Inflammatory macrophage treated with lipopolysaccharide for 1 hour (primary cell): ENCODE data around the gene LPAR1.

Experiments
- DNase-seq, 2 donors: peaks; one replicate each; pipeline ENCODE4 v3.0.0-alpha.2; 2020 to 2022

Gene LPAR1

DNA sequence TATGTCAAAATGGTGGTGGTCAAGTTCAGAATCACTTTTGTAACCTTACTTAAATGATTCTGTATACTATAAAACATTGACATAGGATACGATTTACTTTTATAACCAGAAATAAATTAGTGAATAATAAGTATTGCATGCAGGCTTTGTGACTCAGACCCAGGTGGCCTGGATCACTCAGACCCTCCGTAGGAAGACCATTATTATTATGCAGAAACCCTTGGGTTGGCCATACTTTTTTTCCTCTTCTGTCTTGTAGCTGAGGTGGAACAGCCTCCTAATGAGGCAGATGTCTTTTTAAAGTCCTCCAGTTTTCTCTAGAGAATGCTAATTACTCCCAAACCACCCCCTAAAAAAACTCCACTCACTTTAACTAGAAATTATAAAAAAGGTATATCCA is 121.9 kb downstream of the LPAR1 start:
- DNase-seq, result no peak

DNA sequence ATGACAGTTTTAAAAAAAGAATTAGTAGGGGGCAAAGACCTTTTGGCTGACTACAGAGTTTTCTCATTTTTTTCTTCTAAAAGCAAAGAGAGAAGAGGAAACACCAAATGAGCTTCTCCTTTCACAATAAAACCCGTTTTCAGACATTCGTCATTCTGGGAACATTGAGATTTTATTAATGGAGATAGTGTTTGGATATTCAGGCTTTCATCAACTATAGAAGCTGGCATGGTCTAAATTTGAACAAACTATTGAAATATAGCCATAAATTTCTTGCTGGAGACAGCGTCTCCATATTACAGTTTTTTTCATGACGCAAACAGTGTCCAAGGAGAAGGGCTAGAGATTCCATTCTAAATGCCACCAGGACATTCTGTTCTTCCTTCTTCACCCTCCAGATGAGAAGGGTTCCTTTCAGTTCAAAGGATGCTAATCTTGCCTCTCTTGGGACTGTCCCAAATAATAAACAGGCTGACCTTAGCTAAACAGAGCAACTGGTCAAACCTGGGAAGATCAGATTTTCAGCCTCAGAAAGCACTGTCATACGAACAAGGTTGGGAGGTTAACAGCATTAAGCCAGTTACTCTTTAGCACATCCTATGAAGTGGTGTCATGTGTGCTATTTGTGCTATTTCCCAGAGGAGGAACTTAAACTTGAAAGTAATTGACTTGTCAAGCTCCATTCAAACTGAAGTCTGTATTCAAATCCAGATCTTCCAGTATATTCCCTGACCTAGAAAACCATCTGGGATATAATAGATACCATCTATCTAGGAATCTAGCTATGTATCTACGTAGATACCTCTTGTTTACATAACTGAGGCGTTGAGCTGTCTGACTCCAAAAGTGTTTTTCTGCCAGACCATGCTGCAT is 125.6 kb downstream of the LPAR1 start:
- DNase-seq, result peak; percentile 38 to 55

DNA sequence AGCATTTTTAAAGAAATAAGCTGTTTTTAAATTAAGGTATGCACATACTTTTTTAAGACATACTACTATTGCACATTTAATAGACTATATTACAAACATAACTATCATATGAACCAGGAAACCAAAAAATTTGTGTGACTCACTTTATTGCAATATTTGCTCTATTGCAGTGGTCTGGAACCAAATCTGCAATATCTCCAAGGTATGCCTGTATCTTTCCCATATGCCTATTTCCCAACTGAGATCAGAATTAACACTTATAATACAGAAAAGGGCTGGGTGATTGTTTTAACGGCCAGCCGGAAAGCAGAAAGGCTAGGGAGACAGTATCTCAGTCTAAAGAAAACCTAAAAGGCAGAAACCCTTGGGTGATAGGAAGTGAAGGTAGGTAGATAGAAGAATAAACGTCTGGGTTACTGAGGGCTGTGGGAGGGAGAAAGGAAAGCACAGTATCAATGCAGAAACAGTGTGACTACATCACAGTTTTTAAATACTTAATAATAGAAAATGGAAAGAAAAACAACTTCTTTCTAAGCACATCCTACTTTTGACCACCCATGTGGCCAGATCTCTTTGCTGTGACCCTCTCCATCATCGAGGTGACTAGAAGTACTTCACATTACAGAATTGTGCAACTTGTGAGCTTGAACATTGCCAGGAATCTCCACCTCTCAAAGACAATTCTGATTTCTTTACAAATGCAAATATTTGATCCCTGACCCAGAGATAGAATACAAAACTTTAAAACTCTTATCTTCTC is 126.4 kb downstream of the LPAR1 start:
- DNase-seq, result peak; percentile 36 to 46

DNA sequence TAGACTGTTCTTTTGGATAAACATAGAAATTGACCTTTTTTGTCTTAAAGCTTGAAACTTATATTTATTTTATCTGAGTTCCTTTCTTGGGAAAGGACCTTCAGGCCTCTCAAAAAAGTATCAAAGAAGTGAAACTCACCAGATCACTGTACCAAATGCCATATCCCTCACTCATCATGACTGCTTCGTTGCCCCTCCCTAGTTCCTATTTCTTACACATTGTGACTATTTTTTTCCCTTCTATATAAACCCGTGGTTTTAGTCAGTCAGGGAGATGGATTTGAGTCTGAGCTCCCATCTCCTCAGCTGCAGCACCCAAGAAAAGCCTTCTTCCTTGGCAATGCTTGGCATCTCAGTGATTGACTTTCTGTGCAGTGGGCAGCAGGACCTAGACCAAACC is 129.4 kb downstream of the LPAR1 start:
- DNase-seq, result no peak

DNA sequence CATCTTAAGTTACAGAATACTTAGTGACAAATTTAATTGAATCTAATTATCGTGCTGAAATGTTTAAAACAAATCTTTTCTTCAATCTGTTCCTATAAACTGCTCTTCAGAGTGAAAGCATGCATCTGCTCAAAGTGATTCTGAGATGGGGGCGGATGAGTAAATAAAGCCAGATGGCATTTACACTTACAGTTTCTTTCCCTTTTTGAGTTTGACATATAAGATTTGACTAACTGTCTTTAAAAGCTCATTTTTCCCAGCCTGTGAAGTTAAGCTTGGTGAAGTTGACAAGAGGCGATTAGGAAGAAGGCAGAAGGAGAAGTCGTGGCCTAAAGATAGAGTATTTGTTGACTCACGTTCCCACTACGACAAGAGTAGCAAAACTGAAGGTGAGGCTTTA is 137.4 kb downstream of the LPAR1 start:
- no peak for DNase-seq

DNA sequence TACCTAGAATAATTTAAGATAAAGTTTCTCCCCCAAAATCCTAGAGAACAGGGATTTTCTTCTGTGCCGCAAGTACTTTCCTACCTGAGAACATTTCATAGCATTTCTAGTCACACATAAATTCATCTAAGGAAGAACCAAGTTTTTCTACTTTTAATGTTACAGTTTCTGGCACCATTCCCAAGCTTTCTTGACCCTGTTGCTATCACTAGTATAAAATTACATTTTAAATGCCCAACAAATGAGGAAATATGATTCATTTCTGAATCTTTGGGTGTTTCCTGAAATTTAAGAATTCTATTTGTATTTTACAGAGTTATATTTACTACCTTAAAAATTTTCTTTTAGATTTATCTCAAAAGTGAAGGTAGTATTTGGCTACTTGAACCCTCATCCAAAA is 137.8 kb downstream of the LPAR1 start:
- no peak for DNase-seq

DNA sequence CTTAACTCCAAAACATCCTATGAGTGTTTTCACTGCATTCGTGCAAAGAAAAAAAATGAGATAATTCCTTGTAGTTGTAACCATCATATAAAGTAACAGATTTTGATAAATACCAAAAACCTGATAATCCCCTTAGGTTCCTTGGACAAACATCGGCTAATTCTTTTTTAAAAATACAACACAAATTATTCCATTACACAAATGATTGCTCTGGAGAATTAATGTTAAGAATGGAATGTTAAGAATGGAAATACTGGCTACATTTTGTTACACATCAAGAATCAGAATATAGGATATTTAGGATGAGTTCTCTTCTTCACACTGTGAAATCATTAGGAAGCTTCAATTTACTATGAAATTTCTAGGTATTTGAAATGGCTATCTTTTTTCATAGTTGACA is 139.4 kb downstream of the LPAR1 start:
- no peak for DNase-seq

DNA sequence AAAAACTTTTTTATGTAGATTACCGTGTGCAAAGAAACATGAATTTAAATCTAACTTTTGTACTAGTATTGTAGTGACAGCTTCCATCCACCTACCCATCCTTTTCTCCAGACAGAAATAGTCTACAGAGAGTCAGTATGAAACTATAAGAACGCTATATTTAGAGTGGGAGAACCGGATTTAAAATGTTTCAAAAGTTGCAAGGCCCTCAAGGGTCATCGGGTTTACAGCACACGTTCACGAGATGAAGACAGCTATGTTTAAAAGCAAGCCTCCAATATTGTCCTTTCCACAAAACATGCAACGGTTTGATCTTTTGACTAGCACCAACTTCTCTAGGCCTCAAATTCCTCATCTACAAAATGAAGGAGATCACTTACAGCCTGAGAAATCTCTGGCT is 139.9 kb downstream of the LPAR1 start:
- DNase-seq, result no peak

DNA sequence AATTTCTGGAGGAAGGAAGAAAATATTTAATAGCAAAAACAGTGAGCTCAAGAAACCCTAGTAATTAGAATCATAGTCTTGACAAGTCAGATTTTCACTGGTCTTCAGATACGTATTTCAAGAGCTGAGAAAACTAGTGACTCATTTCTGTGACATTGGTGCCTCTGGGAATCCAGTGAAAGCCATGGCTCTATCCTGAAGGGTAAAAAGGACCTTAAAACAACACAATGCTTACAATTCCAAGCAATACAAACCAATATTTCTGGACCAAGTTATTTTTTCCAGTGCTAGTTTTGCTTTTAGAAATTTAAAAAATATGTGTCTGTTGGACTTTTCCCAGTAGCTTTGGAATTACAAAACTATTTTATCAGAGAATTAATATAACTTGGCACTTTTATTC is 140.3 kb downstream of the LPAR1 start:
- DNase-seq, result no peak

DNA sequence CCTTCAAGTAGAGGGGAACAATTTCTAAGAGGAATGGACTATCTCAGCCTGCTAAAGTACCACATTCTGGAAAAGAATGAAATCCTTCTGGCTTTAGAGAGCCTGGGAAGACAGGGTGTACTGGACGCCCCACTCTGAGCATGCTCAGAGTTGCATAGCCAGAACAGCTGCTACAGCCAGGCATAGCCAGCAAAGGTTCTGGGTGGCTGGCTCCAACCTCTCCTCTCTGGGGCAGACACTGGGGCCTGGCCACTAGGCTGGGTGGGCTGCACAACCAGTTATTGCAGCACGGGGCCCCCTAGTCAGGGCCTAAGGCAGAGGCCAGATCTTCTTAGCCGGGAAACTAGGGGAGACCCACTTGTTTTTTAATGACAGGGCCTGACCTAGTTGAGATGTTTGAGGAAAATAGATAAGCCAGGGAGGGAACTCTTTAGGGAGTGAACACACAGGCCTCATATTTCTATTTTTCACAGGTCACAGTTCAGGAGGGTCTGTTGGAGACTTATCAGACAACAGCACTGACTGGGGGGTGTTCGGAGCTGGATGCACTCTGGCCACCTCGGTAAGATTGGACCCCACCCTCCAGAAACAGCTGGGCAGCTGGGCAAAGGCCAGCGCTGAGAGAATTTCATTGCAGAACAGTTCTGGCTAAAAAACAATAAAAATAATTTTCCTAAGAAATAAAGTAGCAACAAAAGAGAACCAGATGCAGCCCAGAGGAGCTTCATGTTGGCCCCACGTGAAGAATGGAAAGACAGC is 142.9 kb downstream of the LPAR1 start:
- no peak for DNase-seq

DNA sequence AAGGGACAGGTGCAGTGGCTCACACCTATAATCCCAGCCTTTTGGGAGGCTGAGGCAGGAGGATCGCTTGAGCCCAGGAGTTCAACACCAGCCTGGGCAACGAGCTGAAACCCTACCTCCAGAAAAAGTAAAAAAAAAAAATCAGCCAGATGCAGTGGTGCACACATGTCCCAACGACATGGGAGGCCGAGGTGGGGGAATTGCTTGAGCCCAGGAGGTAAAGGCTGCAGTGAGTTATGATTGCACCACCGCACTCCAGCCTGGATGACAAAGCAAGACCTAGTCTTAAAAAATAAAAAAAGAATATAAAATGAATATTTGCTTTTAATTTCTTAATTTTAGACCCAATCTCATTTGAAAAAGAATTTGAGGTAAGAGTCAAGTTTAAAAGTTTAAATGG is 143.5 kb downstream of the LPAR1 start:
- DNase-seq, result no peak

DNA sequence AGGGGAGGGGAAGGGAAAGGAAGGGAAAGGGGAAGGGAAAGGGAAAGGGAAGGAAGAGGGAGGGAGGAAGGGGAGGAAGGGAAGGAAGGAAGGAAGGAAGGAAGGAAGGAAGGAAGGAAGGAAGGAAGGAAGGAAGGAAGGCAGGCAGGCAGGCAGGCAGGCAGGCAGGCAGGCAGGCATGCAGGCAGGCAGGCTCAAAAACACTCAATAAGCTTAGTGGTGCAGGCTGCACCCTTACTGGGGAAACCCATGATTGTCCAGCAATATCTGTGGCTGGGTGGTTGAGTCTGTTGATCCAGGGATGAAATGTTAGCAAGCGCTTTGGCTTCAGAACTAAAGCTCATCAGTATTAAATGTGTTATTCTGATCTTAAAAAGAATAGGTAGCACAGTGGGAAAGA is 145.6 kb downstream of the LPAR1 start:
- DNase-seq, result no peak

DNA sequence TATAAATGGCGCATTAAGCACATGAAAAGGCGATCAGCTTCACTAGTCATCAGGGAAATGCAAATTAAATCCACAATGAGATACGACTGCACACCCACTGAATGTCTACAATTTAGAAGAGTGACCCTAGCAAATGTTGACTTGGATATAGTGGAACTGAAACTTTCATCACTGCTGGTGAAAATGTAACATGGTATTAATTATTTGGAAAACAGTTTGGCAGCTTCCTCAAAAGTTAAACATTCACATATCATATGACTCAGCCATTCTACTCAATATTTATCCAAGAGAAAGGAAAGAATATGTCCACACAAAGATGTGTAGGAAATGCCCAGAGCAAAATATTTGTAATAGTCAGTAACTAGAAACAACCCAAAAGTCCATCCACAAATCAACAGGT is 146.5 kb downstream of the LPAR1 start:
- peak; percentile 75 to 87 for DNase-seq

DNA sequence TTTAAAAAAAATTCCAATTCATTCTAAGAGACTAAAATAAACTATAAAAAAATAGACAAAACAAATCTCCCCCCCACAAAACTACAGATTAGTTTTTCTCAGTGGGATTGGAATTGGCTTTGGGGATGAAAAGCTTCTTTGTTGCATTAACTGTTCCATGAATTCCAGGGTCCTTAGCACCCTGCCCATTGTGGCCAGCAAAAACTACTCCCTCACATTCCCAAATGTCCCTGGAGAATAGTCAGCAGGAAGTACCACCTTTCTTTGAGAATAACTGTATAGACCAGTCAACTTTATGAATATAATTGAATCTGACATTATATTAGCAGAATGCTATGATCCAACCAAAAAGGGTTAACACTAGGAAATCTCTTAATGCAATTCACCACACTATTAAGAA is 147.9 kb downstream of the LPAR1 start:
- no peak for DNase-seq

DNA sequence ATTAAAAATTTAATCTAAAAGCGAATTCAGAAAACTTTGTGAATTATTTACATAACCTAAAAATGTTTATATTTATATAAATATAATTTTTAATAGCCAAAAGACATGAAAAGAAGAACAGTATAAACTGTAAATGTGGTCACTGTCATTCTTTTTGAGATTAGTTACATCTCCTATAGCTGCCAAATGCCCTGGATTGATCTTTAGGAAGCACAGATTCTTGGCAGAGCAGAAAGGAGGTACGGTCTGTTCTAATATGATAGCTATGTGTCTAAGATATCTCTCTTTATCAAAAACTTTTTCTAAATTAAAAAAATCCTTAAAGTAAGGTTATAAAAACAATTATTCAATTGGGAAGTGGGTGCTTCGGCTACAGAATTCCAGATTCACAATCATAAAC is 151.0 kb downstream of the LPAR1 start:
- DNase-seq, result no peak

DNA sequence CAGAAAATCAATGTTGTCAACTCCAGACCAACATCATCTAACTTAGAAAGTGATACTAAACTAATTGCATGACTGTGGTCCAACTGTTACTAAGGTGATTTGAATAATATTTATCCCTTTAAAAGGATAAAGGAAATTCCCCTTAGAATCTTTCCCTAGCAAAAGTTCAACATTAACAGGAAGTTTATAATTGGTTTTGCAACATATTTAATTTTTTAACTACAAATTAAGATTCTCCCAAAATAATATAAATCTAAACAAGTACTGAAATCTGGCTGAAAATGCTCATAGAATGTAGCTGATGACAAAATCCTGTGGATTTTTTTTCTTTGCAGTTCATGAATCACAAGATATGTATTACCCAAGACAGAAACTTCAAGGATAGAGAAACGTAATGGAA is 151.4 kb downstream of the LPAR1 start:
- peak; percentile 87 for DNase-seq

DNA sequence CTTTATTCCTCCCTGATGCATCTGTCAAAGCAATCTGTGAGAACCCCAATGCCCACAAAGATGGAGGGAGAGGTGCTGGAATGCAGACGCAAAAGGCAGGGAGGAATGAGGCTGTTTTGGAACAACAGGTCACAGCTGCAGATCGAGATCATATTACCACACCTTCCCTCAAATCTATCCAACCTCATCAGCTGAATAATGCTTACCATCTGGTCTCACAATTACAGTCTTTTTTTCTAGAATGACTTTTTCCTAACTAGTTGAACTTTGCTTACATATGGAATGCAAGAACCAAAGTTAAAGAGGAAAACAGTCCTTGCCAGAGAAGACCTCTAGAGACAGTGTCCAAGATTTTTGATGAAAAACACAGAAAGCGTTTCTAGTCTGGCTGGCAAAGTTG is 158.1 kb downstream of the LPAR1 start:
- DNase-seq, result no peak

DNA sequence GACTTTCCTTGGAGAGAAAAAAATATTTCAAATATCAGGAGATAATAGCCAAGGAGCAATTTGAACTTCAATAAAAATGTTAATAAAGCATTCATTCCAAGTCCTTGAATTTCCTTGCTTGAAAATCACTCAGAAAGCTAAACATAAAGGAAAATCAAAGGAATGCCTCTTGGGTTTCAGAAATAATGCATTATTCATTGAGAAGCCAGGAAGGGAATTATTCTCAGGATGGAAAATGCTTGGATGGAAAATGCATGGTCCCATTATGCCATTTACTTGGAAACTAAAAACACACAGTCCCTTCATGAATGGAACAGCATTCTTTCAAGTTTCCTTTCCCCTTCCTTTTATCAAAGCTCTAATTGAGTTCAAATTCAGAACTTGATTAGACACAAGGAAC is 160.9 kb downstream of the LPAR1 start:
- DNase-seq, result no peak

DNA sequence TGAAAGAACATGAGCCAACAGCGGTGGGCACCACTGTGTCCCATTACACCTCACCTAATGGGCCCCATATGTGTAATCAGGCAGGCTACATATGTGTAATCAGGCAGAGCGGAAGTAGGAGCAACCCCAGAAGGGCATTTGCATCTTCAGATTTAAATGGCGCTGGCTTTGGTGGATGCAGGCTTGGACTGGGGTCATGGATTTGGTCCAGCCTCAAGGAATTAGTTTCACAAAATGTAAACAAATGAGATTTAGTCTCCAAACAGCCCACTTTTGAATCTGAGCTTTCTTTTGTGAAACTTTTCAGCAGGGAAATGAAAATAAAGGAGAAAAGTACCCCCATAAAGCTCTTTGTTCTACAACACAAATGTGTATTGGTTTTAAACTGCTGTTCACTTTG is 161.3 kb downstream of the LPAR1 start:
- DNase-seq, result no peak

DNA sequence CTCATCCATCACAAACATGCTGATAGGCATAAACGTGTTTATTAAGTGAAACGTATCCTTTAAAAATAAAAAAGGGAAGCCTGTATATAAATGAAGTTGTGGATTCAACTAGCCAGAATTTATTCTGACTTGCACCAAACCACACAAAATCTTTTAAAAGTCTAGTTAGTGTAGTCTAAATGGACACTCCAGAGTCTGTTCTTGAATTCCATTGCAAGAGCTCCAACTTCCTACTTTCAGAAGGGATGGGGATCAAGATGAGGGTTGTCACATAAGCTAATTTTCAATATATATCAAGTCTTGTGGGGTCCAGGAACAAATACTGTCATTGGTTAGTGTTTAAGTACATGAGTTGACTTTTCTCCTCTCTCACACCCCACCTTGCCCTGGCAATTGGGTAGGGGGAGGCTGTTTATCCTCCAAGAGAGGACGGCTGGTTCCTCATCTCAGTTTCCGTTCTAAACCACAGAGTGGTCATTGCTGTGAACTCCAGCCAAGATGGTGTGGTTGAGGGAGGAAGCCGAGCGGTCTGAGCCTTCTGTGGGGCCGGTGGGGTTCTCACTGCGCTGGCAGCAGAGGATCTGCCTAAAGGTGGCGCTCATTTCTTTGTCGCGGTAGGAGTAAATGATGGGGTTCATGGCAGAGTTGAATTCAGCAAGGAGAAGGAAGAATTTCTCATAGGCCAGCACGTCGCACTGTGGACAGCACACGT is 163.2 kb downstream of the LPAR1 start:
- peak; percentile 59 to 83 for DNase-seq

DNA sequence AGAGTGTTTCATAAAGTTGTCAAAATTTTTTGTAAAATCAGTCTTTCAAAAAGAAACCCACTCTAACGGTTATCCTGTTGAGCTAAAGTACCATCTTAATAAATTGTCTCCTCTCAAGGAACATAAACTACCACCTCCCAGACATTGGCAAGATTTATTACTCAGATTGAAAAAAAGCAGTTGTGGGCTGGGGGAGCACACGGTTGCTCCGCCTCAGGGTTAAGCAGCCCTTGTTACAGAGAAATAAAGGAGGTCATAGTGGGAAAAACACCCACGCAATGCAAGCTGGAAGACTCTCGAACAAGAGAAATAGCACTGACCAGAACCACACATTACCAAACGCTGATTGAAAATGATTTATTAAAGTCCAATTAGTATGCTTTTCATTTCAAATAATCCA is 165.3 kb downstream of the LPAR1 start:
- no peak for DNase-seq

DNA sequence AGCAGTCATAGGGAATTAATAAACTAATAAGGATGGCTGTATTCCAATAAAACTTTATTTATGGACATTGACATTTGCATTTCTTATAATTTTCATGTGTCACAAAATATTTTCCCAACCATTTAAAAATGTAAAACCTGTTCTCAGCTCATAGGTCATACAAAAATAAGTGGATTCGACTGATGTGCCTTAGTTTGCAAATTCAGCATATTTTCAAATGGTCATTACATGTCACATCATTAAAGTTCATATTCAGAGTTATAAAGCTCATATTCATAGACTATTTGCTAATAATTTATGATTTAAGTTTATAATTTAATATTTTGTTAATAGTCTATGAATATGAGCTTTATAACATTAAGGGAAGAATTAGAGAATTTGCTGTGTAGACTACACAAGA is 166.5 kb downstream of the LPAR1 start:
- no peak for DNase-seq

DNA sequence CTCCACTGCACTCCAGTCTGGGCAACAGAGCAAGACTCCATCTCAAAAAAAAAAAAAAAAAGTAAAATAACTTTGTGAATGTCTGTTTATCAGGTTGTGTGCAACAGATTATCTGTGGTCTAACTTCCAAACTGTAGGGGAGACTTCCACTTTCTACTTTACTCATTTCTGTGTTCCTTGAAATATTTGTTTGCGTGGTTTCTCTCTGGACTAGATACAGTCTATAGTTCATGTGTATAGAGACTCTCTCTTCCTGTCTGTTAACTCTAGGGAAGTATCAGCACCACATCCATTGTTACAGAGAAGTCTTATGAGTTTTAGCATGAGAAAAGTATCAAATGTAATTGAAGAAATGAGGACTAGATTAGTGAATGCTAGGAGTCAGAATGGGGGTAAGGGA is 168.3 kb downstream of the LPAR1 start:
- DNase-seq, result no peak
